ENCODE measurements around the gene SLC30A7. TPM values are rescaled to one million over a fixed set of nuclear protein-coding genes. Genes with fewer than 3 reads are reported as not detected.

SLC30A7 gene
- total RNA-seq, 1 donor from 2014 or later: 56.6 TPM

DNA sequence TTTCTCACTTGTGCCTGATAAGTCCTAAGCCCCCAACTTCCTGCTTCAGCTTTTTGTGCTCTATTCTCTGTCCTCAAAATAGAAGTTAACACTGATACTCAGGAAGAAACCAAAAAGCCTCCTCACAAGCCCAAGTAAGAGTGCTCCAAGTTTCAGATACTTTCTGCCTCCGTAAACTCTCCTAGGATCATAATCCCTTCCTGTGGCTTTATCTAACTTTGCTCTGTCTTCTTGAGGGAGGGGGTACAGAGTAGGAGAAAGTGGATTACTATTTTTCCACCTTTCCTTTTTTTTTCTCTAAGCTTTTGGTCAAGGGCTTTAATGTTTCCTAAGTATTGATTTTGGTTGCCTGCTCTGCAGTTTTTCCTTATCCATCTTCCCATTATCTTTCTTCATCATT is 75.1 kb downstream of the SLC30A7 start:
- FAIRE-seq (no peak), DNase-seq (ENCODE audit: low read depth) (no peak)
- no peak overlapping the region for H3K27ac ChIP-seq (ENCODE audit: low read depth, low read length)
- no peak overlapping the region for H3K4me3 Mint-ChIP-seq (ENCODE audit: unreplicated experiment)
- no peak overlapping the region for H3K27ac Mint-ChIP-seq (ENCODE audit: unreplicated experiment)
- H3K27me3 ChIP-seq (ENCODE audit: insufficient read depth, low read length): no peaks in the 10 kb centered on the region
- no peak overlapping the region for H2AFZ ChIP-seq (ENCODE audit: low read depth, low read length)
- H3K79me2 ChIP-seq (ENCODE audit: insufficient read depth, low read length): no peaks in the 10 kb centered on the region
- no peaks in the 10 kb centered on the region for H4K20me1 ChIP-seq (ENCODE audit: insufficient read depth, low read length)
- H3K36me3 ChIP-seq (ENCODE audit: insufficient read depth, low read length): peaks cover 24% of the 10 kb centered on the region
- no peaks in the 10 kb centered on the region for H3K4me1 ChIP-seq (ENCODE audit: insufficient read depth, low read length)
- H3K4me3 ChIP-seq (ENCODE audit: insufficient read depth, low read depth, low read length): no peak overlapping the region
- H3K36me3 Mint-ChIP-seq (ENCODE audit: low read depth, unreplicated experiment): peaks cover 3% of the 10 kb centered on the region
- TF ChIP-seq, protein P1, sequence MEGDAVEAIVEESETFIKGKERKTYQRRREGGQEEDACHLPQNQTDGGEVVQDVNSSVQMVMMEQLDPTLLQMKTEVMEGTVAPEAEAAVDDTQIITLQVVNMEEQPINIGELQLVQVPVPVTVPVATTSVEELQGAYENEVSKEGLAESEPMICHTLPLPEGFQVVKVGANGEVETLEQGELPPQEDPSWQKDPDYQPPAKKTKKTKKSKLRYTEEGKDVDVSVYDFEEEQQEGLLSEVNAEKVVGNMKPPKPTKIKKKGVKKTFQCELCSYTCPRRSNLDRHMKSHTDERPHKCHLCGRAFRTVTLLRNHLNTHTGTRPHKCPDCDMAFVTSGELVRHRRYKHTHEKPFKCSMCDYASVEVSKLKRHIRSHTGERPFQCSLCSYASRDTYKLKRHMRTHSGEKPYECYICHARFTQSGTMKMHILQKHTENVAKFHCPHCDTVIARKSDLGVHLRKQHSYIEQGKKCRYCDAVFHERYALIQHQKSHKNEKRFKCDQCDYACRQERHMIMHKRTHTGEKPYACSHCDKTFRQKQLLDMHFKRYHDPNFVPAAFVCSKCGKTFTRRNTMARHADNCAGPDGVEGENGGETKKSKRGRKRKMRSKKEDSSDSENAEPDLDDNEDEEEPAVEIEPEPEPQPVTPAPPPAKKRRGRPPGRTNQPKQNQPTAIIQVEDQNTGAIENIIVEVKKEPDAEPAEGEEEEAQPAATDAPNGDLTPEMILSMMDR (IDR thresholded peaks at IDR 0.05; ENCODE audit: insufficient read depth, low read depth, low read length): no peak
- no peak for TF ChIP-seq EZH2 (IDR thresholded peaks at IDR 0.05; ENCODE audit: insufficient read depth, low read length)
- H3K4me1 Mint-ChIP-seq (ENCODE audit: low read depth, unreplicated experiment): no peaks in the 10 kb centered on the region
- no peaks in the 10 kb centered on the region for H3K9me3 ChIP-seq (ENCODE audit: insufficient read depth, low read depth, low read length)
- H3K4me2 ChIP-seq (ENCODE audit: low read length): no peak overlapping the region
- H3K9ac ChIP-seq (ENCODE audit: low read length): no peak overlapping the region
- no peaks in the 10 kb centered on the region for H3K9me3 Mint-ChIP-seq (ENCODE audit: unreplicated experiment)
- no peaks in the 10 kb centered on the region for H3K27me3 Mint-ChIP-seq (ENCODE audit: low read depth, unreplicated experiment)

DNA sequence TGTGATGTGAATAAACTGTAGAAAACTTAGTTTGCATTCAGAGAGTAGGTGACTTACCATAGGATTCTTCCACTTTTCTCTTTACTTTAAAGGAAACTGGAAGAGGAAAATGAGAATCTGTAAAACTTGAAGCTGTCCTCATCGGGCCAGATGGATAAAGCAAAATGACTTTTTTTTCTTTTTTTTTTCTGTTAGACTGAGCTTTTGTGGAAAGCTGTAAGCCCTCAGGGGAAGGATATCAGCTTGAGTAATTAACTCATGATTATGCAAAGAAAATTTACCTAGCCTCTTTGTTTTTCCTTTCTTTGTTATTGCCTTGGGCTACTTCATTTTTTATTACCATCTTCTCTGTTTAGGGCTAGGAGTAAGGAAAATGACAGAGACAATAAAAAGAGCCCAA is 76.3 kb downstream of the SLC30A7 start:
- DNase-seq (ENCODE audit: low read depth): no peak
- no peak overlapping the region for H3K4me3 Mint-ChIP-seq (ENCODE audit: unreplicated experiment)
- no peaks in the 10 kb centered on the region for H4K20me1 ChIP-seq (ENCODE audit: insufficient read depth, low read length)
- peaks cover 23% of the 10 kb centered on the region for H3K36me3 ChIP-seq (ENCODE audit: insufficient read depth, low read length)
- no peaks in the 10 kb centered on the region for H3K4me1 Mint-ChIP-seq (ENCODE audit: low read depth, unreplicated experiment)
- H3K9me3 Mint-ChIP-seq (ENCODE audit: unreplicated experiment): no peaks in the 10 kb centered on the region
- H3K79me2 ChIP-seq (ENCODE audit: insufficient read depth, low read length): no peaks in the 10 kb centered on the region
- no peaks in the 10 kb centered on the region for H3K27me3 Mint-ChIP-seq (ENCODE audit: low read depth, unreplicated experiment)
- FAIRE-seq: no peak
- H3K27ac ChIP-seq (ENCODE audit: low read depth, low read length): no peak overlapping the region
- no peak overlapping the region for H2AFZ ChIP-seq (ENCODE audit: low read depth, low read length)
- H3K4me1 ChIP-seq (ENCODE audit: insufficient read depth, low read length): no peaks in the 10 kb centered on the region
- H3K9ac ChIP-seq (ENCODE audit: low read length): no peak overlapping the region
- TF ChIP-seq, protein P1 (IDR thresholded peaks at IDR 0.05; ENCODE audit: insufficient read depth, low read depth, low read length): no peak
- TF ChIP-seq EZH2 (IDR thresholded peaks at IDR 0.05; ENCODE audit: insufficient read depth, low read length): no peak
- H3K36me3 Mint-ChIP-seq (ENCODE audit: low read depth, unreplicated experiment): peaks cover 2% of the 10 kb centered on the region
- H3K4me2 ChIP-seq (ENCODE audit: low read length): no peak overlapping the region
- H3K4me3 ChIP-seq (ENCODE audit: insufficient read depth, low read depth, low read length): no peak overlapping the region
- no peaks in the 10 kb centered on the region for H3K27me3 ChIP-seq (ENCODE audit: insufficient read depth, low read length)
- H3K9me3 ChIP-seq (ENCODE audit: insufficient read depth, low read depth, low read length): no peaks in the 10 kb centered on the region
- H3K27ac Mint-ChIP-seq (ENCODE audit: unreplicated experiment): no peak overlapping the region

DNA sequence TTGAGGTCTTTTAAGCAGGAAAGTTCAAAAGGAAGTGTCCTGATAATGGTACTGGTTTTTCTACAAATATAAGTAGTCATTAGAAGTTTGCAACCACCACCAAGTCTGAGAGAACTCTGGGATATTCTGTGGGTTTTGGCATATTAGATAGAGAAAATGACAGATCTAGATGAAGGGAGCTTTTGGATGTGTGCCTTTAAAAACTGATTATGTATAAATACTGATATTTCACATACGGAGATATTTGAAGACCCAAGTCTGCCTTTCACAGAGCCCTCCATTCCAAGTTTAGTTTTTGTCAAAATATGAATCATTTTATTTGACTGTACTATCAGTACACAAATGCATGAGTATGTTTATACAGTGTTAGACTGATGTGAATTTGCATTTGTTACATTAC is 81.0 kb downstream of the SLC30A7 start:
- Histone ChIP-seq H3K4me1 (ENCODE audit: insufficient read depth, low read length) (no peaks in the 10 kb centered on the region), H3K36me3 (ENCODE audit: insufficient read depth, low read length) (peaks cover 18% of the 10 kb centered on the region), H4K20me1 (ENCODE audit: insufficient read depth, low read length) (no peaks in the 10 kb centered on the region), H3K4me2 (ENCODE audit: low read length) (no peak overlapping the region), H3K27me3 (ENCODE audit: insufficient read depth, low read length) (no peaks in the 10 kb centered on the region), H3K9ac (ENCODE audit: low read length) (no peak overlapping the region), H3K27ac (ENCODE audit: low read depth, low read length) (no peak overlapping the region), H2AFZ (ENCODE audit: low read depth, low read length) (no peak overlapping the region), H3K79me2 (ENCODE audit: insufficient read depth, low read length) (no peaks in the 10 kb centered on the region), H3K4me3 (ENCODE audit: insufficient read depth, low read depth, low read length) (no peak overlapping the region), H3K9me3 (ENCODE audit: insufficient read depth, low read depth, low read length) (no peaks in the 10 kb centered on the region)
- no peaks in the 10 kb centered on the region for H3K4me1 Mint-ChIP-seq (ENCODE audit: low read depth, unreplicated experiment)
- FAIRE-seq (no peak), DNase-seq (ENCODE audit: low read depth) (no peak)
- H3K27me3 Mint-ChIP-seq (ENCODE audit: low read depth, unreplicated experiment): no peaks in the 10 kb centered on the region
- TF ChIP-seq, protein P1 (IDR thresholded peaks at IDR 0.05; ENCODE audit: insufficient read depth, low read depth, low read length): no peak
- no peak for TF ChIP-seq EZH2 (IDR thresholded peaks at IDR 0.05; ENCODE audit: insufficient read depth, low read length)
- H3K9me3 Mint-ChIP-seq (ENCODE audit: unreplicated experiment): no peaks in the 10 kb centered on the region
- no peak overlapping the region for H3K4me3 Mint-ChIP-seq (ENCODE audit: unreplicated experiment)
- H3K27ac Mint-ChIP-seq (ENCODE audit: unreplicated experiment): no peak overlapping the region
- peaks cover 3% of the 10 kb centered on the region for H3K36me3 Mint-ChIP-seq (ENCODE audit: low read depth, unreplicated experiment)
